ENCODE data around the gene CATSPER1.
"Not testable (repeated sequence)": the region's sequence is repeated elsewhere in the genome, so short reads cannot be mapped to it uniquely, and the experiment has no call there.

The CATSPER1 gene

DNA sequence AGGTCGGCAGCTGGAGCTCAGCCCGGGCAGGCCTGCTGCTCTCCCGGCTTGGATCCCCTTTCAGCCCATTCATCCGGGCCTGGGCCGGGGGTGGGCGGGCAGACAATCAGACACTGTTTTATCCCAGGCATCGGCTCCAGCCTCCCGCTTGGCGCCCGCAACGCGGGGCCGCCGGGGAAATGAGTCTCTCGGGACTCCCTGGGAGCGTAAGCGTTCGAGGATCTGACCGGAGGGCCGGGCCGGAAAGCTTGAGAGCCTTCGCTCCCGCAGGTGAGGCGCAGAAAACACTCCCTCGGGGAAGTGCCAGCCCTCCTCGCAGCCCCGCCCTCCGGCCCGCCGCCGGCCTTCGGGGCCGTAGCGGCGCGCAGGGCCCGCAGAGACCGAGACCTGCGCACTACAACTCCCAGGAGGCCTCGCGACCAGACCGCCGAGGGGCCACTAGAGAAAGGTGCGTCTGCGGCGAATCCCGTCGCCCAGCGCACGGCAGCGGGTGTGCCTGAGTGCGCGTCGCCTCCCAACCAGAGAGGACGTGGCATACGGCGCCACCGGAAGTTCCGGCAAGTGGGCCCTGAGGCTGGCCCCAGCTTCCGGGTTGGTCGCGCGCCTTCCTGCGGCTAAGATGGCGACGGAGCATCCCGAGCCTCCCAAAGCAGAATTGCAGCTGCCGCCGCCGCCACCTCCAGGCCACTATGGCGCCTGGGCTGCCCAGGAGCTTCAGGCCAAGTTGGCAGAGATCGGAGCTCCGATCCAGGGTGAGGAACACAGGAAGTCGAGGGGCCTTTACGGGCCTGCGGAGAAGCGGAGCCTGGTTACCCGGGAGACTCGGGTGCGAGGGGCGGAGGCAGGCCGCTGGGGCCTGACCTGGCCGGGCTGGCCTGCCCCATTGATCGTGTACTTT, 25.7 kb upstream of the CATSPER1 start, which contains the start of gene SF3B2:
TSS of gene SF3B2 (plus strand) at position 599 of the 898 bp plus-strand sequence. CDS start at position 620, 21 bp downstream.
- peak; percentile 89 for DNase-seq (ENCODE audit: low read depth in 2 of 2)

DNA sequence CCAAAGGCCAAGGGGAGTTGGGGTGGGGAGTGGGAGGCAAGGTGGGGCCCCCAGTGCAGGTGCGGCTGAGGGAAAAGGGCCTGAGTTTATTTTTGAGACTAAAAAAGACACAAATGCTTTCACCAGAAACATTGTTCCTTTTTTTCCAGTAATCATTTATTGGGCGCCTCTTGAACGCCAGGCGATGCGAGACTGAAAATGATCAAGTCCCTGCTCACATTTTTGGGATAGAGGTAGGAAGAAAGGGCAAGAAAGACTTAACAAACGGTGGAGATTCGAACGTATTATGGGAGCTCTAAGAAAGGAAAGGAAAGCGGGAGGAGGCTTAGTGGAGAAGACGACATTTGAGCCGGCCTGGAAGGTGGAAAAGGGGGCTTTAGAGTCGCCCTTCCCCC, 25.1 kb upstream of the CATSPER1 start:
- DNase-seq (ENCODE audit: low read depth in 2 of 2), result no peak

DNA sequence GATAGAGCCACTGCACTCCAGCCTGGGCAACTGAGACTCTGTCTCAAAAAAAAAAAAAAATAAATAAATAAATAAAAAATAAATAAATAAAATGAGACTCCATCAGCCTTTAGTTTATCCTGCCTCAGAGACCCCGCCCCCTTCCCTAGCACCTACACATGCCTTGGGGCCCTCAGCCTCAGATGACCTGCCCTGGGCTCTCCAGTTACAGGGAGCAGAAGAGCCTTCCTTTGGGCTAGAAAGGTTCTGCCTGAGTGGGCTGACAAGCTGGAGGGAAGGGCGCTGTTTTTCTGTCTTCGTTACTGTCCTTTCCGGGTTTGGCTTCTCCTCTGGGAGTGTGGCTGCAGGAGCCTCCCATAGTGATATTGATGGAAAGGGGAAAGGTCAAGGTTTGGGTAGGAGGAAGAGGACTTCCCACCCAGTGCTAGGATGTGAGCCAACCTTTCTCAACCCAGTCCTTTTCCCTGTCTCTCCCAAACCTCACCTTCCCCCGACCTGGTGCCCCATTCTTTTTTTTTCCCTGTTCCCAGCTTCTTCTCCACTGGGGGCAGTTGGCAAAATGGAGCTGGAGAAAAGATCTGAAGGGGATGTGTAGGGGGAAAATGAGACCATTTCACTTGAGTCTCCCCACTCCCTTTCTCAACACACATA, 24.4 kb upstream of the CATSPER1 start:
- DNase-seq (ENCODE audit: low read depth in 2 of 2), result no peak

DNA sequence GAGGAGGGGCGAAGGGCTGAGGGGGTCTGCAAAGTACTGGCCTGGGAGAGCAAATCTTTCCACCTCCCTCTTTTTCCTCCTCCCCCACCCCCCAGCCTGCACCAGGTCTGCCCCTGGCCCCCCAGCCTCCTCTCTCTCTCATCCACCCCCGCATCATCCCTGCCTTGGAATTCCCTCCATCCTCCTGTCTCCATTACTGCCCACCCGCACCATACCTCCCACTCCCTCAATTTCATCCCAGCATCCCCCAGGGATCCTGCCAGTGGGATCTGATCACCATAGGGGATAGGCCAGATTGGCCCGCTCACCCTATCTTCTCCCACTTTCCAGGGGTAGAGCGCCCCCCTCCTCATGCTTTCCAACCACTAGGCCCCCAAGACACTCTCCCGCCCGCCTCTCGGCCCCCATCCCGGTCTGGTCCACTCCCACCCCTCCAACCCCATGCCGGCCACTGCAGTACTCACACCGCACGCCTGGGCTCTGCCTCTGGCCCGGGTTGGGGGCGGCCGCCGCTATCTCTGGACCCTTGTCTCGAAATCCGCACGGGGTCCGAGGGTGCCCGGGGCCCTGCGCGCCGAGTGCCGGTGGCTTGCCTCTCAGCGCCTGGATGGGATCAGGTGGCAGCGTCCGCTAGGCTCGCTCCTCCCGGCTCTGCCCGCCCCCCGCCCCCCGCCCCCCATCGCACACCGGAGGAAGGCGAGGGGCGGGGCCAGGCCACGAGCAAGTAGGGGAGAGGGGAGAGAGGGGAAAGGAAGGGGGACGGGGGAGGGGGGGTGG, 22.5 kb upstream of the CATSPER1 start, which contains the start of gene GAL3ST3:
TSS of gene GAL3ST3 (minus strand) at position 615 of the 777 bp plus-strand sequence. CDS start 3,746 bp downstream, outside the sequence.
- DNase-seq (ENCODE audit: low read depth in 2 of 2), result no peak

DNA sequence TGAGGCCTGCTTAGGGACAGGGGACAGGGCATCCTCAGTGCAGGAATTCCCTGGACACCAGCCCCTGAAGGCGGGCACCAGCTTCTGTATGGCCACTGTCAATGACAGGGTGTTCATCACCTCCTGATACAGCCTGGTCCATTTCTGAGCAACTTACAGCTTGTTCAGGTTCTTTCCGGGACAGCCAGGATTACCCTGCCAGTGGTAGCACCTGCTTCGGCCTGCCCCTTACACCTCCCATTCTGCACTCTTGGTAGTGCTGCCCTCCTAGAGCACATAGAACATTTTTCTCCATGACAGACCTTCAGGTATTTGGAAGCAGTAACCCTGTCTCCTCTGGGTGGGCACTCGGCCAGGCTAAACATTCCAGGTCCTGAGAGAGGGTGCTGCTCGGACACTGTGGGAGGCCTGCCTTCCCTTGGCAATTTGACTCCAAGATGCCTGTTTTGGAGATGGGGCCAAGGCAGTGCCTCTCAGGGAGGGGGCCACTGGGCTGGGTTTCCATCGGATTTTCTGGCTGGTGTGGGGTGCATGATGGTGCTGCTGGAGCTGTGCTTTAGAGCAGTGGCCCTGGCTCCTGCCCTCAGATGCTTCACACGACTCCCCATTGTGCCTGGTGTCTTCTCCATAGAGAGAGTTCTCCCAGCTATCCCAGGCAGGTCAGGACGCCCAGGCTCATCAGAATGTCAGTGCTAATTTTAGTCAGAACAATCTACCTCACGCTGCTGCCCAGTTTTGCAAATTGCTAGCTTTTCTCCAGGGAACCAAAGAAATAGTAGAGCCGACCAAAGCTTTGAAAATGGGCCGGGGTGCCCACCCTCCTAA, 21.5 kb upstream of the CATSPER1 start:
- no peak for DNase-seq (ENCODE audit: low read depth in 2 of 2)

DNA sequence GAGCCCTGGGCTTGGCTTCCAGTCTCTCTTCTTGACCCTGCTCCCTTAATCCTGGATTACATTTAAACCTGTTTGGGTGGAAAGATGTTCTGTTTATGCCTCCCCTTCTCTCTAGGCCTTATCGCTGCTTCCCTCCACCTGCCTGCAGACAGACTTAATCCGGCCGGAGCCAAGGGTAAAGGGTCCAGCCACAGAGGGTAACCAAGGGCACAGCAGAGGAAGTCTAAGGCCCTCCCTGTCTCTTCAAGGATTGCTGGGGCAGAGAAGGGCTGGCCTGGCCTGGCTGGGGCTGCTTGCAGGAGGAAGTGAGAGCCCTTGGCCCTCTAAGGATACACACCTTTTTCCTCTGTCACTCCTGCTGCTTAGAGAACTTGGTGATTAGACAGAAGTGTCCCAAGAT, 20.6 kb upstream of the CATSPER1 start:
- DNase-seq (ENCODE audit: low read depth in 2 of 2), result no peak

DNA sequence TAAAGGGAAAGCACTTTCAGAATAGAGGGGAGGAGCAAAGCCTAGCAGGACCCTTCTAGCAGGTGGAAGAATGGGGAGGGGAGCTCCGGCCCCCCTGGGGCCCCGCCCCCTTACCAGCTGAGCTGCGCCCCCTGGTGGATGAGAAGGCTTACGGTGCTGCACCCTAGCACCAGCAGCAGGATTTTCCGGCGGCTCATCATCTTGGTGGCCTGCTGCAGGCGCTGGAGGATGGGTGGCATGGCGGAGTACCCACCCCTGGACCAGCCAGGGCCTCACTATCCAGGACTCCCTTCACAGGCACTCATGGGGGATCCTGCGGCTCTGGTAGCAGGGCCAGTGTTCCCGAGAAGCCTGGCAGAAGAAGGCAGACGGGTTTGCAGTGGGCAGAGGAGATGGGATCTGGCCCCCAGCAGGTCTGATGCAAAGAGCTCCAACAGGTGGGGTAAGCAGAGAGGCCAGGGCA, 18.9 kb upstream of the CATSPER1 start:
- peak; percentile 78 to 86 for DNase-seq (ENCODE audit: low read depth in 2 of 2)

DNA sequence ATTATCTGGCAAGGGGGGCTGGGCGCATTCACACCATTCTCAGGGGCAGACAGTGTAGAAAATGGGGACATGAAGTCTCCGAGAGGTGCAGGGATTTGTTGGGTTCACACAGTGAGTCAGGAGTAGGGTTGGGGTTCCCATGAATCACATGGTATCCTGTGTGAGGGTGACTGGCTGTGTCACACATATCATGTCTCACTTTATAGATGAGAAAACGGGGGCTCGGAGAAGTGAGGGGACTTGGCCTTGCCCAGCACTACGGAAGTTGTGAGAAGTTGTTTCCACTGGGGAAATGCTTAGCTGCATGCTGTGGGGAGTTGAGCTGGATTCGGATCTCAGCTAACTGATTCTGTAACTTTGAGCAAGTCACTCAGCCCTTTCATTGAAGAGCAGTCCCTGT, 18.5 kb upstream of the CATSPER1 start:
- DNase-seq (ENCODE audit: low read depth in 2 of 2), result no peak

DNA sequence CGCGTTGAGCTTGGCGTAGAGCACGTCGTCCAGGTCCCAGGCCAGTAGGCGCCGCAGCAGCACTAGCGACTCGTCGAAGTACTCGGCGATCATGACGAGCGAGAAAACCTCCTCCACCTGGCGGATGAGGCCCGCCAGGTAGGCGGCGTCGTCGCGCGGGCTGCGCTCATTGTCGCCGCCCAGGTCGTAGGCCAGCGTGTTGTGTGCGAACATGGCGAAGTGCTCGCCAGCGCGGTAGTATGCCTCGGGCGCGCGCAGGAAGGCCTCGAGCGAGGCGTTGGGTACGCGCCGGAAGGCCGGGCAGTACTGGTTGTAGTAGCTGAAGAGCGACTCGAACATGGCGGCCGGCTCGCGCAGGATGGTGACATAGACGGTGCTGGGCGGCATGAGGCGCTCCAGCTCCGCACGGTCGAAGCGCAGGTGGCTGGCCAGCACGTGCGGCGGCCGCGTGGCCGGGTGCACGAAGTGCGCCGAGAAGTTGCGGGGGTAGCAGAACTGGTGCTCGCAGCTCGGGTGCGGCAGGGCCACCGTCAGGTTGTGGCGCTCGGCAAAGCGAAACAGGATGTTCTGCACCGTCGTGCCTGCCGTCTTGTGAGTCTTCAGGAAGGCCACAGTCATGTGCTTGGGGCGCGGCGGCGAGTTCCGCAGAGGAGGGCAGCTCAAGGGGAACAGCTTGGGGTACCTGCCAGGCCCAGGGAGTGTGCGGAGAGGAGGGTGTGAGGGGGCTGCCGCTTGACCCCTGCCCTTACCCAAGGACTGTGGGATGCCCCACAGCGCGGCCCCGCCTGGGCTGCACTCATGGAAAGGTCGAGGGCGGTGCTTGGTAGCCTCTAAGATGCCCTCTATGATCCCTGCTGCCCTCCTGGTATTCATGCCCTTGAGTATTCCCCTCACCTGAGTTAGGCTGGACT, 17.0 kb upstream of the CATSPER1 start:
- DNase-seq (ENCODE audit: low read depth in 2 of 2), result no peak

DNA sequence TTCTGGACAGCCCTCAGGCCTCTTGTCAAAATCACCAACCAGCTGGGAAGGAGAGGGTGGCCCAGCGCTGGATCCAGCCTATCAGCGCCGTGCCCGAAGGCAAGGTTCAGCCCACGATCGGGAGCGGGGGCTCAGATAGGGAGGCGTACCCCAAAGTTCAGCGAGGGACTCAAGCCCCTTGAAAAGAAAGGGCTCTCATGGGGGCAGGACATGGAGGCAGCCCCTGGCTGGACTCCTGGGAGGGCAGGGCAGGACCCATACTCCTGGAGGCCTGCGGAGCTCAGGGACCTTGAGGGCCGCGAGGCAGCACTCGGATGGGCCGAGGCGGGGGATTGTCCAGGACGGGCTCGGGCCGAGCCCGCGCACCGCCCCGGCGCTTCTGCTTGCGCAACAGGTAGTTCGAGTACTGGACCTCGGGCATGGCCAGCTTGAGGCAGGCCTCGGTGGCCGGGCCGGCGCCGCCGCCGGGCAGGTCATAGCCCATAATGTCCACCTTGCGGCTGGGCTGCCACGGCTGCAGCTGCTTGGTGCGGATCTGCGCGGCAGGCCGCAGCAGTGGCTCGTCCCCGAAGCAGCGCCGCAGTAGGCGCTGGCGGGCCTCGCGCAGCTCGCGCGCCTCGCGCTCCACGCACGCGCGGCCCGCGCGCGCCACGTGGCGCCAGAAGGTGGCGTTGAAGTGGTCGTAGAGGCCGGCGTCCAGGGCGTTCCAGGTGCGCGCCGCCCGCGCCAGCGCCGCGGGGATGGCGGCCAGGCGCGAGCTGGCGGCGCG, 16.1 kb upstream of the CATSPER1 start:
- DNase-seq (ENCODE audit: low read depth in 2 of 2), result no peak

DNA sequence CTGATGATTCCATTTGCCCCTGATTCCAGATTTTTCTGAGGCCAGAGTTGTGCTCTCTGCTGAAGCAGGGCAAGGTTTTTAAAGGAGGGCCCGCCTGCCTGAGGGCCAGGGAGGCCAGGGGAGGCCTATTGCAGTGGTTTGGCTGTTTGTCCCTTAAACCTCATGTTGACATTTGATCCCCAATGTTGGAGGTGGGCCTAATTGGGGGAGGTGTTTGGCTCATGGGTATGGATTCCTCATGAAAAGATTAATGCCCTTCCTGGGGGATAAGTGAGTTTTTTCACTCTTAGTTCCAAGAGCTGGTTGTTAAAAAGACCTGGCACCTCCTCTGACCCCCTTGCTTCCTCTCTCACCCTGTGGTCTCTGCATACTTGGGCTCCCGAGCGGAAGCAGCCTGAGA, 13.5 kb upstream of the CATSPER1 start:
- DNase-seq (ENCODE audit: low read depth in 2 of 2), result no peak

DNA sequence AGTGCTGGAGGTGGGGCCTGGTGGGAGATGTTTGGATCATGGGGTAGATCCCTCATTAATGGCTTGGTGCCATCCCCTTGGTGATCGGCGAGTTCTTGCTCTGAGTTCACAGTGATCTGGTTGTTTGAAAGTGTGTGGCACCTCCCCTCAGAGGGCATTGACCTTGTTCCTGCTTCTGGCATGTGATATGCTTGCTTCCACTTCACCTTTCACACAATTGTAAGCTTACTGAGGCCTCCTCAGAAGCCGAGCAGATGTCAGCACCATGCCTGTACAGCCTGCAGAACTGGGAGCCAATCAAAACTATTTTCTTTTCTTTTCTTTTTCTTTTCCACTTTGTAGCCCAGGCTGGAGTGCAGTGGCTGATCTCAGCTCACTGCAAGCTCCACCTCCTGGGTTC, 11.0 kb upstream of the CATSPER1 start:
- no peak for DNase-seq (ENCODE audit: low read depth in 2 of 2)

DNA sequence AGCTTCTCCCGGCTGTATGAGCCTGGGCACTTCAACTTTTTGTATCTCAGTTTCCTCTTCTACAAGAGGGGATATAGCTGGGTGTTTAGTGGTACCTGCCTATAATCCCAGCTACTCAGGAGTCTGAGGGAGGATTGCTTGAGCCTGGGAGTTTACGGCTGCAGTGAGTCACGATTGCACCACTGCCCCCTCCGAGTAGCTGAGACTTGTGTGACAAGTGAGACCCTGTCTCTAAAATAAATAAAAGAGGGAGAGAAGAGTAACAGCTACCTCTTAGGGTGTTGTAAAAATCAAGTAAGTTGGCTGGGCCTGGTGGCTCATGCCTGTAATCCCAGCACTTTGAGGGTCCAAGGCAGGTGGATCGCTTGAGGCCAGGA, 10.0 kb upstream of the CATSPER1 start:
- DNase-seq (ENCODE audit: low read depth in 2 of 2), result no peak

DNA sequence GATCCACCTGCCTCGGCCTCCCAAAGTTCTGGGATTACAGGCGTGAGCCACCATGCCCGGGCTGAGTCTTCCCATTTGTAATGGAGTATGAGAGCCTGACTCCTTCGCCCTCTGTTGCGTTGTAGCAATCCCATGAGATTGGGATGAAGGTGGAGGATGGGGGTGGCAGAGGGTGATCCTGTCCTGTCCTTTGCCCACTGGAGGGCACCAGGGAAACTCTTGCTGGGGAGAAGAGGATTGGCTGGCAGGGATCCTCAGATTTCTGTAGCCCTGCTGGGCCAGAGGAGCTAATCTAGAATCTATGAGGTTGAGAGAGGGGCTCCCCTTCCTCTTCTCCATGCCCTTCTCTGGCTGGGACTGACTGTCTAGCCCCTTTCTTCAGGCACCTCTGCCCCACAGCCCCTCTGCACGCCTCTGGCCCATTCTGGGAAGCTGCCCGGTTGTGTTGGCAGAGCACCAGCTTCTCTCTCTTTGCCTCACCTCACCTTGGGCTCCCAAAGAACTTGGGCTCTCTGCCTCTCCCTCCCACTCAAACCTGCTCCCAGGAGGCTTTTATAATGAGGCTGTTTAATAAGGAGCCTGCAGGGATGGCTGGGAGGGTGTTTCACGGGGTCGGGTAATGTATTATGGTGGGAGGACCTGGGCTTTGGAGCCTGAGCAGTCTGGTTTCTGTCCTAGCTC, 9.5 kb upstream of the CATSPER1 start:
- no peak for DNase-seq (ENCODE audit: low read depth in 2 of 2)

DNA sequence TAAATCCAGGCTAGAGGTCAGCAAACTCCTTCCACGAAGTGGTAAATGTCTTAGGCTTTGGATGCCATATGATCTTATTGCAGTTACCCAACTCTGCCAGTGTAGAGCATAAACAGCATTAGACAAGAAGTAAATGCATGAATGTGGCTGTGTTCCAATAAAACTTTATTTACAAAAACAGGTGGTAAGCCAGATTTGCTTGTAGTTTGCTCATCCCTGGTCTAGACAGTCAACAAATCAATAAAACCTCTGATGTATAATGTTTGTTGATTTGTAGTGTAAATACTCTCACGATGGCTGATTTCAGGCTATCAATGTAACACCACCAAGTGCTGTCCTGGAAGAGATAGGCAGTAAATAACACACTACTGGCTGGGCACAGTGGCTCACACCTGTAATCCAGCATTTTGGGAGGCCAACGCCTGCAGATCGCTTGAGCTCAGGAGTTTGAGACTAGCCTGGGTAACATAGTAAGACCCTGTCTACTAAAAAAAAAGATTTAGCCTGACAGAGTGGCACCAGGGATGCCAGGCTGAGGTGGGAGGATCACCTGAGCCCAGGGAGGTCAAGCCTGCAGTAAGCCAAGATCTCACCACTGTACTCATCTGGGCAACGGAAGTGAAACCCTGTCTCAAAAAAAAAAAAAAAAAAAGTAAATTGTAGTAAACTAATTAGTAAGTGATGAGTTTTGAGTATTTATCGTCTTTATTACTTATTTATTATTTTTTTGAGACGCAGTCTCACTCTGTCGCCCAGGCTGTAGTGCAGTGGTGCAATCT, 6.9 kb upstream of the CATSPER1 start:
- DNase-seq (ENCODE audit: low read depth in 2 of 2), result no peak

DNA sequence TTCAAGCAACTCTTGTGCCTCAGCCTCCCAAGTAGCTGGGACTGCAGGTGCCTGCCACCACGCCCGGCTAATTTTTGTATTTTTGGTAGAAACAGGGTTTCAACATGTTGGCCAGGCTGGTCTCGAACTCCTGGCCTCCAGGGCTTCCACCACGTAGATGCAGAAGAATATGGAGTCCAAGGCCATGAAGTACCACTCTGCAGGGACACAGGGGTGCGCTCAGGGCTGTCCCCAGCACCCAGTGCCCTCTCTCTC, 3.2 kb downstream of the CATSPER1 start:
- not testable (repeated sequence) for DNase-seq (ENCODE audit: low read depth in 2 of 2)

DNA sequence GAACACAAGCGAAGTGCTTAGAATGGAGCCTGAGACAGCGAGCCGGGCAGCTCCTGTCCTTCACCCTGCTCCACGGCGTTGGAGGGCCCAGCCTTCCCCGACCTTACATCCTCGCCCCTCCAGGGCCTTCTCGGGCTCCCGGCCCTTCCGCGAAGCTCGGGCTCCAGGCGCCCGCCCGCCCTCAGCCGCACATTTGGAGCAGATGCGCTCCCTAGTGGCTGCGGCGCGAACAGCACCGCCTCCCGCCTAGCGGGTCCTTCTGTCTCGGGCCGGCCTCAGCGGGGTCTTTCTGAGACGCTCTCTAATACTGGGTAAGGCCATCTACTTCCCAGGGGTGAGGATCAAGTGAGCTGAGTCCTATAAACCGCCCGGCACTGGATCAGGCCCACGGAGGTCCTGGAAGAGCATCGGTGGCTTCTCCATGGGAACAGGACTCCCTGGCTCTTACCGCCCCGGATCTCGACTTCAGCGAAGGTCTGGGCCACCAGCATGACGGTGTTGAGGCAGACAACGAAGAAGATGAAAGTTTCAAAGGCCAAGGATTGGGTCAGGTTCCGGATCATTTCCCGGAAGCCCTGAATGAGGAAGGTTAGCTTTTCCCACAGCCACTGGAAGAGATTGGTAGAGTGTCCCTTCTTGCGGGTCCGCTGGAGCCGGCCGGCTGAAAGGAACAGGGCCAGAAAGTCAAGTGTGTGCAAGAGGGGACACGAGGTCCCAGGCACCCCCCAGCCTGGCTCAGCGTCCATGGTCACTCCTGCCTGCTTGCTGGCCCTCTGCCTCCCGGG, 3.7 kb downstream of the CATSPER1 start:
- DNase-seq (ENCODE audit: low read depth in 2 of 2), result peak; percentile 75 to 81
